H1 (cell line): ENCODE measurements around the gene GAREM2.

Source experiments
- ATF2 ChIP-seq: IDR thresholded peaks from 2 replicates; pipeline ENCODE4 v1.6.1; 2012; ENCODE audit warnings: low read length, inconsistent platforms
- CTCF ChIP-seq, 3 experiments: IDR thresholded peaks; 1 replicate in 2 of 3; 2 replicates in 1 of 3; pipeline versions ENCODE4 v1.5.1 to v1.6.1; 2011; ENCODE audit warnings: low read length in 3 of 3, mild to moderate bottlenecking in 3 of 3, inconsistent platforms in 2 of 3, low read depth in 1 of 3, moderate library complexity in 1 of 3; ENCODE audit not compliant: insufficient read depth in 1 of 3; ENCODE audit errors: control extremely low read depth in 1 of 3
- EZH2 ChIP-seq: fragments of 200-600 bp; sonication (generic); IDR thresholded peaks from 2 replicates; pipeline ENCODE4 v1.7.1; 2012; ENCODE audit warnings: low read depth, mild to moderate bottlenecking, moderate library complexity, low read length, inconsistent platforms; ENCODE audit not compliant: severe bottlenecking
- HDAC2 ChIP-seq, 2 experiments: fragments of 300-600 bp in 1 of 2; sonication (generic) in 1 of 2; IDR thresholded peaks; 2 replicates each; pipeline ENCODE4 v1.6.1; 2011 to 2012; ENCODE audit warnings: low read depth in 2 of 2, low read length in 2 of 2, mild to moderate bottlenecking in 2 of 2, moderate library complexity in 2 of 2, borderline replicate concordance in 1 of 2, inconsistent platforms in 1 of 2
- HDAC6 ChIP-seq: IDR thresholded peaks from one replicate; pipeline ENCODE4 v1.7.1; 2012; ENCODE audit warnings: low read depth, mild to moderate bottlenecking, inconsistent platforms, low read length, moderate library complexity
- KDM1A ChIP-seq: fragments of 200-600, 300-600 bp; sonication (generic); IDR thresholded peaks from 2 replicates; pipeline ENCODE4 v1.7.1; 2016; ENCODE audit warnings: mild to moderate bottlenecking, low read length, borderline replicate concordance
- NRF1 ChIP-seq: IDR thresholded peaks from 2 replicates; pipeline ENCODE4 v1.6.1; 2011; ENCODE audit warnings: mild to moderate bottlenecking, low read depth, low read length, improper control_type of control experiment
- POLR2AphosphoS5 ChIP-seq: IDR thresholded peaks from 2 replicates; pipeline ENCODE4 v1.6.1; 2011; ENCODE audit warnings: low read depth, low read length
- SP1 ChIP-seq: IDR thresholded peaks from 2 replicates; pipeline ENCODE4 v1.6.1; 2011; ENCODE audit warnings: low read depth, low read length
- TCF12 ChIP-seq: IDR thresholded peaks from 2 replicates; pipeline ENCODE4 v1.6.1; 2011; ENCODE audit warnings: low read depth, mild to moderate bottlenecking, low read length

GRCh38 chr2:26189751-26190150 lies 16.9 kb downstream of the GAREM2 start:
- no peak for TF ChIP-seq CTCF (IDR thresholded peaks at IDR 0.05; ENCODE audit: control extremely low read depth in 1 of 3, insufficient read depth in 1 of 3, low read depth in 1 of 3, low read length in 3 of 3)
- no peak for TF ChIP-seq HDAC6
- TF ChIP-seq POLR2AphosphoS5, result no peak; the same call in 1 of the 2 replicates
- TF ChIP-seq HDAC2 (IDR thresholded peaks at IDR 0.05; ENCODE audit: borderline replicate concordance in 1 of 2, low read depth in 2 of 2, low read length in 2 of 2), result no peak
- no peak for TF ChIP-seq TCF12
- no peak for TF ChIP-seq NRF1
- TF ChIP-seq ATF2, result no peak
- no peak for TF ChIP-seq SP1
- no peak for TF ChIP-seq KDM1A
- no peak for TF ChIP-seq EZH2
